Subcutaneous adipose tissue (tissue), 4 donors: ENCODE measurements around the gene TMEM184C. TPM values are rescaled to one million over a fixed set of nuclear protein-coding genes. Genes with fewer than 3 reads are reported as not detected.

Experiments
- total RNA-seq, 4 donors: library from RNA; depleted of rRNA; stranded (reverse); fragments of >200 nt; gene quantifications; one replicate each; pipeline ENCODE4 v1.1.0, GENCODE V29; 2016
- TF ChIP-seq, protein P1 (sequence below): fragments of 450-650 bp; IDR thresholded peaks from one replicate; pipeline ENCODE4 v1.5.1; 2016; ENCODE audit warnings: low read depth, mild to moderate bottlenecking, control low read depth, antibody characterized with exemption, moderate library complexity

The TMEM184C gene
- total RNA-seq, 4 donors from 2014 or later: 14.5 to 35.0 (median 23.7) TPM

DNA sequence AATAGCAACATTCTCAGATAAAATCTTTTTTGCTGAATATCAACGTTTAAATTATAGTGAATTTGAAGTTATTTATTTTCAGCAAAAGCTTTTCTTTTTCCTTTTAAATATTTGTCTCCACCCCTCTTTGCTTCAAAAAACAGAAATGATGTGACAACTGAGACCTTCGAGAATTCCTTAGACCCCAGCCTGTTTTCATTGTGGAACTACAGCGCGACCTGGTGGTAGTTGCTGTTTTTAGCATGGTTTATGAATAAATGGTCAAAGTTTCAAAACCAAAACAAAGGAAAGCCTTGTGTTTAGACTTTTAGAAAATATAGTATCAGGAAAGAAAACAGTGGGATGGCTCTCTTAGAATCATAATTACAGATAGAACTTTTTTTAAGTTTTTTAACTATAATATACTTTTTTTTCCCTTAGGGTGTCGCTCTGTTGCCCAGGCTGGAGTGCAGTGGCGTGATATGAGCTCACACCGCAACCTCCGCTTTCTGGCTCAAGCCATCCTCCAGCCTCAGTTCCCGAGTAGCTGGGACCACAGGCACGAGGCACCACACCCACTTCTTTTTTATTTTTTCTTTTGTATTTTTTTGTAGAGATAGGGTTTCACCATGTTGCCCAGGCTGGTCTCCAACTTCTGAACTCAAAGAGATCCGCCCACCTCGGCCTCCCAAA is 26.8 kb upstream of the TMEM184C start:
- TF ChIP-seq, protein P1, sequence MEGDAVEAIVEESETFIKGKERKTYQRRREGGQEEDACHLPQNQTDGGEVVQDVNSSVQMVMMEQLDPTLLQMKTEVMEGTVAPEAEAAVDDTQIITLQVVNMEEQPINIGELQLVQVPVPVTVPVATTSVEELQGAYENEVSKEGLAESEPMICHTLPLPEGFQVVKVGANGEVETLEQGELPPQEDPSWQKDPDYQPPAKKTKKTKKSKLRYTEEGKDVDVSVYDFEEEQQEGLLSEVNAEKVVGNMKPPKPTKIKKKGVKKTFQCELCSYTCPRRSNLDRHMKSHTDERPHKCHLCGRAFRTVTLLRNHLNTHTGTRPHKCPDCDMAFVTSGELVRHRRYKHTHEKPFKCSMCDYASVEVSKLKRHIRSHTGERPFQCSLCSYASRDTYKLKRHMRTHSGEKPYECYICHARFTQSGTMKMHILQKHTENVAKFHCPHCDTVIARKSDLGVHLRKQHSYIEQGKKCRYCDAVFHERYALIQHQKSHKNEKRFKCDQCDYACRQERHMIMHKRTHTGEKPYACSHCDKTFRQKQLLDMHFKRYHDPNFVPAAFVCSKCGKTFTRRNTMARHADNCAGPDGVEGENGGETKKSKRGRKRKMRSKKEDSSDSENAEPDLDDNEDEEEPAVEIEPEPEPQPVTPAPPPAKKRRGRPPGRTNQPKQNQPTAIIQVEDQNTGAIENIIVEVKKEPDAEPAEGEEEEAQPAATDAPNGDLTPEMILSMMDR: no peak

DNA sequence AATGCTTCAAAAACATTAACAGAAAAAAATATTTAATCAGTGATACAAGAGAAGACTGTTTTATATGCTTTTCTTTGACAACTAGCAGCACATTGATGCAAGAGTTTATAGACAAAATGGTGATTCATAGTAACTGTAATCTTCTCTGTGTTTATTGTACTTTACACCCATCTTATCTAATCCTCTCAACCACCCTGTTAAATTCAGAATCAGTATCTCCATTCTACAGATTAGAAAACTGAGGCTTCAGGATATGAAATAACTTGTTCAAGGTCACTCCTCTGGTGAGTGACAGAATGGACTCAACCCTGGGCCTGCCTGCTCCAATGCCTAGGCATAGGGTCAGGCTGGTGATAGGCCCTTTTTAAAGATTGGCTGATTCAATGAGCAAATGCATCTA is 26.1 kb upstream of the TMEM184C start:
- TF ChIP-seq, protein P1: no peak

DNA sequence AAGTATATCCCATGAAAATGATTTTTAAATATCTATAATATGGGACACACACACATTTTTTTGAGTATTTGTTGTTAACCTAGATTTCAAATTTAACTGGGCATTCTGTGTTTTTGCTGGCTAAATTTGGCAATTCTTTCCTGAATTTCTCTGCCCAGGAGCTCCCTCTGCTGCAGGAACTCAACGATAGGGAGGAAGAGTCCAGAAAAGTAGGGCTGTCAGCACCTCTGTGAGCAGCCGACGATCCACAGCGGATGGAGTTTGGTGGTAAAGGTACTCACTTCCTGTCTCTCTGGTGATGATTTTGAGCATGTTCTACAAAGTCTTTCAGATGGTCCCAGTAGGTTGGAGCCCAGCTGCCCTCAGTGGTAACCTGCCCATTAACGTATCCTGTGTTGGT is 23.1 kb upstream of the TMEM184C start:
- TF ChIP-seq, protein P1: no peak

DNA sequence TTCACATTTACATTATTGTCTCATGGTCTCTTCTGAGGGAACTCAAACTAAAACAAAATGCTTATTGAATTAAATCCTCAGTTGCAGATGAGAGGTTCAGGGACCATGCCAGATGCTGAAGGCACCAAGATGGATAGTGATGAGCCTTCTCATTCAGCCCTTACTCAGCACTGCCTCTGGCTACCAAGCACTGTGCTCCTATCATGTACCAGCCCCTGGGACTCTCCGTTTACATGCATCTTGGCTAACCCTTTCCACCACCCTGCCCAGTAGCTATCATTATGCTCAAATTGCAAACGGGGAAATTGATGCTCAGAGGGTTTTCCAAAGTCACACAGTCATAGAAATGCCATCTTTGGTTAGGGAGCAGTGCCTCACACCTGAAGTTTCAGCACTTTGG is 22.6 kb upstream of the TMEM184C start:
- TF ChIP-seq, protein P1: no peak

DNA sequence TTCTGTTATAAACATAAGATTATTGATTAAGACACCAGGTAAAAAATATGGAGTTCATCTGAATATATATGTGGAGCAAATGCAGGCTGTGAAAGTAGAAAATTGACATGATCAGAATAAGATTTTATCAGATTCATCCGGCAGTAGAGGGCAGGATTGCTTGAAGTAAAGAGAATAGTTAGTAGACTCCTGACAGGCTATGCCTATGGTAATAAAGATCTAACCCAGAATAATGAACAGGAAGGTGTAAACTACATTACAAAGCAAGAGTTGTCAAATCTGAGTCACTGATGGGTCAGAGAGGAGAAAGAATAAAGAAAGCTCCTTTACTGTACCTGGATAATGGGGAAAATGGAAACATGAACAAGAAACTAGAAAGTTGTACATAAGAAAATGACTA is 20.8 kb upstream of the TMEM184C start:
- TF ChIP-seq, protein P1: no peak

DNA sequence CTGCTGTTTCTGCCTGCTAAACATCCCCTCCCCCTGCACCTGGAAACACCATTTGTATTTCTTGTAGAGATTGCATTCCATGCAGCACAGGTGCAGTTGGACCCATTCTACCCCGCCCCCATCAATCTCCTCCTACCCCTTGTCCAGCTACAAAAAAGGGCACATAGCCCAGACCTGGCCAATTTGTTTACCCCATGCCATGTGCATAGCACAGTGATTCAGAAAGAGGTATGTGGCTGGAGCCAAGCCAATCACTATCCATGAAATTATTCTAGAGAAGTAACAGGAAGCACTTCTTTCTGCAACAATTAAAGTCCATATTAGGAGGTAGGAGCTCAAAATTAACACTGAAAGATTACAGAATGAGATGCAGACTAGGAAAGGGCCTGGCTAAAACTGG is 20.2 kb upstream of the TMEM184C start:
- TF ChIP-seq, protein P1: no peak

DNA sequence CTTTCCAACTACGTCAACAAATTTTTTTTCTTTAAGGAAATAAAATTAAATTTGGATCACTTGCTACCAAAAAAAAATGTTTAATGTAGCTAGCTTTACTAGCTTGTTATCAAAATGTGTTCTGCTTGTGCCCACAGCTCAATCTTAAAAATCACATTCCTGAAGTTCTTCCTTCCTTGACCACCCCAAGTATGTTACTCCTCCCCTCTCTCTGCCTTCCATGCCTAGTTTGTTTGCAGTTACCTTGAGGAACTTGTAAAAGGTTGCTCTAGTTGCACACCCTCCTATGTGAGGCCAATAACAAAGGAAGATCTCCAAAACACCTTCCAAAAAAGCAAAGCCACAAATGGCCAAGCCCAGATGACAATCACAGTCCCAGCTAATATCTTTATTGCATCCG is 19.6 kb upstream of the TMEM184C start:
- TF ChIP-seq, protein P1: no peak
